SU-DHL-6 (cell line): ENCODE results near the gene KCP.

Experiments
- CTCF ChIP-seq: fragments of 200-600 bp; sonication (generic); IDR thresholded peaks from one replicate; pipeline ENCODE4 v1.5.1; 2017; ENCODE audit warnings: antibody characterized with exemption, mild to moderate bottlenecking, low read length, moderate library complexity; ENCODE audit not compliant: insufficient read depth, poor library complexity, severe bottlenecking
- EZH2phosphoT487 ChIP-seq: fragments of 200-600 bp; sonication (generic), shearing (Covaris generic); conservative IDR thresholded peaks from 2 replicates; pipeline ENCODE4 v1.6.1; 2018; ENCODE audit warnings: mild to moderate bottlenecking, antibody characterized with exemption, low read length, moderate library complexity, mixed read lengths

DNA sequence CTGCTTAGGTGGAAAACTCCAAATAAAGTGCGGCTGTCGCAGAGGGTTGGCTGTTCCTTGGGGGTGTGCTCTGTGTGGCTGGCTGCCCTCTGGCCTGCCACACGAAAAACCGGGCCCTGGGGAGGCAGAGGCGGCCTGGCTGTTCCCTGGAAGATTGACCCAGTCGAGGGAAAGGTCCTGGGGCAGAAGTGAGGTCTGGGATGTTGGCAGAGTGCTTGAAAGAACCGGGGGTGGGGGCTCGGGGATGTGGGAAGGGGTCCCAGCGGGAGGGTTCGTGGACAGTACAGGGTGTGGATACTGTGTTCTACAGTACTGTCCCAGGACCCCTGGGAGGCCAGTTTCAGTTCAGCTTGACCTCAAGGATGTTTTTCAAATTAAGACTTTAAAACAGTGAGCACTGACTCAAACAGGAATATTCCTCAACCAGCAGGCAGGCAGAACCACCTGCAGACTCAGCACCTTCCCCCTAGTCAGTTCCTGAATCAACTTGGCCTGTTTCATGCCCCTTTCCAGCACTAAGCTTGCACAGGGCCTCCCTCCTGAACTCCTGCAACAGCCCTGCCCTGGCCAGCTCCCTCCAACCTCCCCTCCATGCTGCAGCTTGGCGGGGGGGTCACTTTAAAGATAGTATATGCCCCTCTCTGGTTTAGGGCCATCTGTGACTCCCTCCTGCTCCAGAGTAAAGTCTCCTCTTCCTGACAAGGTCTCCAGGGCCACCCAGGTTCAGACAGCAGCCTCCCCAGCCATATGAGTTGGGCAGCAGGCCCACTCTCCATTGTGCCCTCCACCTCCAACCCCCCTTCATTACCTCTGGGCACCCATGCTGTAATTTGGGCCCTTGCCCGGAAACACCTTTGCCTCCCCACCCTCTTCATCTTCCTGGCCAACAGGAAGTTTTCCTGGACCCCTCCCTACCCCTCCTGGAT lies 51.0 kb downstream of the KCP start:
- TF ChIP-seq CTCF (no peak), EZH2phosphoT487 (no peak)
